Neural progenitor cell (in vitro differentiated cells): ENCODE data around the gene SPECC1L.
"Not testable (repeated sequence)": the region's sequence is repeated elsewhere in the genome, so short reads cannot be mapped to it uniquely, and the experiment has no call there.

Source experiments
- EZH2 ChIP-seq: fragments of 200-600 bp; sonication (generic); IDR thresholded peaks from 2 replicates; pipeline ENCODE4 v1.6.1; 2017; ENCODE audit warnings: antibody characterized with exemption, mild to moderate bottlenecking, moderate library complexity
- TF ChIP-seq, protein P1 (sequence below): fragments of 200-600 bp; sonication (generic); IDR thresholded peaks from 2 replicates; pipeline ENCODE4 v1.5.1; 2017; ENCODE audit warnings: antibody characterized with exemption, mild to moderate bottlenecking

DNA sequence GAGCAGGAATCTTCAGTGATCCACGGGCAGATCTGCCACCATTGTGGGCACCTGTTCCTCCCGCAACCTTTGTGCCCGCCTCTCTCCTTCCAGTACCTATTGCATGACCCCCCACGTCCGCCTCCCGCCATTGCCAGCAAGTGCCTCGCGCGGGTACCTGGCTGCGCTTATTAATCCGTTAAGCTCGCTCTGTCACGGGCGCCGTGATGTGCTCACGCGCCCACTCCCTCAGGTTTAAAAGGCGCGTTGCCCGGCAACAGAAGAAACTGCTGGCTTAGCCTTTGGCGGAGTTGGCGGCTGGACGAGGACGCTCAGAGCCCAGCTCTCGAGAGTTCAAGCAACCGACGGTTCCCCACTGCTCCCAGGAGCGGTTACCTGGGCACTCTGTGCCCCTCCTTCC lies 19.3 kb upstream of the SPECC1L start:
- TF ChIP-seq, protein P1, sequence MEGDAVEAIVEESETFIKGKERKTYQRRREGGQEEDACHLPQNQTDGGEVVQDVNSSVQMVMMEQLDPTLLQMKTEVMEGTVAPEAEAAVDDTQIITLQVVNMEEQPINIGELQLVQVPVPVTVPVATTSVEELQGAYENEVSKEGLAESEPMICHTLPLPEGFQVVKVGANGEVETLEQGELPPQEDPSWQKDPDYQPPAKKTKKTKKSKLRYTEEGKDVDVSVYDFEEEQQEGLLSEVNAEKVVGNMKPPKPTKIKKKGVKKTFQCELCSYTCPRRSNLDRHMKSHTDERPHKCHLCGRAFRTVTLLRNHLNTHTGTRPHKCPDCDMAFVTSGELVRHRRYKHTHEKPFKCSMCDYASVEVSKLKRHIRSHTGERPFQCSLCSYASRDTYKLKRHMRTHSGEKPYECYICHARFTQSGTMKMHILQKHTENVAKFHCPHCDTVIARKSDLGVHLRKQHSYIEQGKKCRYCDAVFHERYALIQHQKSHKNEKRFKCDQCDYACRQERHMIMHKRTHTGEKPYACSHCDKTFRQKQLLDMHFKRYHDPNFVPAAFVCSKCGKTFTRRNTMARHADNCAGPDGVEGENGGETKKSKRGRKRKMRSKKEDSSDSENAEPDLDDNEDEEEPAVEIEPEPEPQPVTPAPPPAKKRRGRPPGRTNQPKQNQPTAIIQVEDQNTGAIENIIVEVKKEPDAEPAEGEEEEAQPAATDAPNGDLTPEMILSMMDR, result not testable (repeated sequence)
- TF ChIP-seq EZH2, result not testable (repeated sequence)
